ENCODE measurements around the gene CDC42BPB.

DNA sequence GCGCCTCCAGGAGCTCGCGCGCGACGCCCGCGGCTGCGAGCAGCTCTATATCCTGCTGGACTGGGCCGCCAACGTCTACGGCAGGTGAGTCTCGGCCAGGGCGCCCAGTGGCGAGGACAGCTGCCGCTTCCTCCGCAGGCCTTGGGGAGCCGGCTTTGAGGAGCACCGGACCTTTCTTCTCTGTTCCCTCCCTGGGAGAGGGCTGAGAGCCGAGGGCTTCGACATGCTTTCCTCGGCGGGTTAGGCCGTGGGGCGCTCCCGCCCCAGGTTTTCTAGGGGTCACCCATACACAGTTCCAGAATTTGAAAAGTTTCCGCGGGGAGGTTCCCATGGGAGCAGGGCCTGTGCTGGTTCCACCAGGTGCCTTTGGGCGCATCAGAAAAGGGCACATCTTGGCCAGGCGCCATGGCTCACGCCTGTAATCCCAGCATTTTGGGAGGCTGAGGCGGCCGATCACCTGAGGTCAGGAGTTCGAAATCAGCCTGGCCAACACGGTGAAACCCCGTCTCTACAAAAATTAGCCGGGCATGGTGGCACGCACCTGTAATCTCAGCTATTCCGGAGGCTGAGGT is 45.4 kb upstream of the CDC42BPB start:
- TF ChIP-seq EZH2phosphoT487 (IDR thresholded peaks at IDR 0.05; ENCODE audit: insufficient read depth, low read depth) (no peak), EZH2 (IDR thresholded peaks at IDR 0.05; ENCODE audit: insufficient read depth, poor library complexity, severe bottlenecking) (no peak)

All from GM23248 (cell line).